Stimulated activated CD4-positive, alpha-beta T cell treated with anti-CD3 and anti-CD28 coated beads, Interleukin-1b, Interleukin-23, amount 100 ng/mL, for 1 hour (primary cell): ENCODE results near the gene PML.
A peak's percentile ranks its signal among the peaks of the same experiment; 100 is the strongest.

Experiments
- DNase-seq, 2 donors: peaks; one replicate each; pipeline ENCODE4 v3.0.0-alpha.2; 2020; ENCODE audit warnings: low read depth in 2 of 2

PML gene

DNA sequence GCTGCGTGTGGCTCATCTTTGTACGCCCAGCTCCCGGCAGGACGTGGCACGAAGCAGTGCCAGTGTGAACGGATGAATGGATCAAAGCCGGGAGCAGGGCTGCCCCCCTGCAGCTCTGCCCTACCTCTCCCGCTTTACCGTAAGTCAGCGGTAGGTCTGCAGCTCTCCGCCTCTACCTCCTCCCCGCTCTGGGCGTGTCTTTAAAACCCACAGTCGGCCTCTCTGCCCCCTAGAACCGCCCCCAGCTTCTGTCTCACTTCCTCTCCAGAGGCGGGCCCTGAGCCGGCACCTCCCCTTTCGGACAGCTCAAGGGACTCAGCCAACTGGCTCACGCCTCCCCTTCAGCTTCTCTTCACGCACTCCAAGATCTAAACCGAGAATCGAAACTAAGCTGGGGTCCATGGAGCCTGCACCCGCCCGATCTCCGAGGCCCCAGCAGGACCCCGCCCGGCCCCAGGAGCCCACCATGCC, at the start of gene PML:
Gene PML, plus strand, starts transcription at position 304 of the 471 bp plus-strand sequence. Its CDS starts 97 bp downstream, at position 401.
- DNase-seq: peak; percentile 77 to 83

DNA sequence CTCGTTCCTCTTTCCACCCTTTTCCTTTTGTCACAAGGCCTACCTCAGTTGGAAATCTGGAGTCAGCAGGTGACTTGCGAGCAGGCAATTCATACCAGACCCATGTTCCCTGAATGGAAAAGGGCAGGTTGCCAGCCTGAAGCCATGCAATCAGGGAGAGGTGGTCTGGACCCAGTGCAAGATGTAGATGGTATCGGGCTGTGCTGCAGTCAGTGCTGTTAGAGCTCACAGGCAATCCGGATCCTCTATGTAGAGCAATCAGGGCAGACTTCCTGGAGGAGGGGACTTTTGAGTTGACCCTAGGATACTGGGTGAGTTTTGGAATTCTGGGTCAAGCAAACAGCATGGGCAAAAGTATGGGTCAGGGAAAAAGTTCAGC, 49.4 kb upstream of the PML start:
- no peak for DNase-seq

GRCh38 chr15:73946046-73946721, 48.3 kb upstream of the PML start:
- no peak for DNase-seq

GRCh38 chr15:73946795-73947370, 47.6 kb upstream of the PML start:
- DNase-seq: no peak

GRCh38 chr15:73947651-73948050, 46.9 kb upstream of the PML start:
- no peak for DNase-seq

DNA sequence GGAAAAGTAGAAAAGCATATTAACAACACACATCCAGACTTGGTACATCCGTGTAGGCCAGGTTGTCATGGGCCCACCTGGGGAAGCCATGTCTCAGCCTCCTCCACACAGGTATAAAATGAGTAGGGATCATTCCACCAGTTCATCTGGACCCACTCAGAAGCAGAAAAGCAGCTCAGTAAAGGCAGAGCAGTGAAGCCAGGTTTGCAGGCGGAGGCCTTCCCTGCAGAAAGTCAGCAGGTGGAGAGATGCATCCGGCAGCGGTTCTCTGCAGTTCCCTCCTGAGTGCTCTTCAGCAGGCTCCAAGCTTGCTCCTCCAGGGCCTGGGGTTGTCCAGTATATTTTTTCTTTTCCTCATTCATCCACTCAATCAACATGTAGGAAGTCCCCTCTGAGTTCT, 46.1 kb upstream of the PML start:
- DNase-seq: no peak

DNA sequence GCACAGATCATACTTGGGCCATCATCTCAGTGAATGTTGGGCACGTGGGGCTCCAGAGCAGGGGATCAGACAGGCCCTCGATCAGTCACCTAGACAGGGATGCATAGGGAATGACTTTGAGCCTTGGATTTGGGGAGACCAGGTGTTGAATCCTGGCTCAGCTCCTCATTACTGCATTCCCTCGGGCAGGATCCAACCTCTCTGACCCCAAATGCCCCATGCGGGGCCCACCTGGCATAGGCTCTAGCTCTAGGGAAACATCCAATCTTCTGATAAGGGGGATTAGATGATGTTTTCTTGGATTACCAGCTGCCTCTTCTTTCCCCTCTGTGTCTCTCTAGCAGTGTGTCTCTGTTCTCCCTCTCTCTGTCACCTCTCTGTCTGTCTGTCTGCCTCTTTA, 45.5 kb upstream of the PML start:
- DNase-seq: no peak

DNA sequence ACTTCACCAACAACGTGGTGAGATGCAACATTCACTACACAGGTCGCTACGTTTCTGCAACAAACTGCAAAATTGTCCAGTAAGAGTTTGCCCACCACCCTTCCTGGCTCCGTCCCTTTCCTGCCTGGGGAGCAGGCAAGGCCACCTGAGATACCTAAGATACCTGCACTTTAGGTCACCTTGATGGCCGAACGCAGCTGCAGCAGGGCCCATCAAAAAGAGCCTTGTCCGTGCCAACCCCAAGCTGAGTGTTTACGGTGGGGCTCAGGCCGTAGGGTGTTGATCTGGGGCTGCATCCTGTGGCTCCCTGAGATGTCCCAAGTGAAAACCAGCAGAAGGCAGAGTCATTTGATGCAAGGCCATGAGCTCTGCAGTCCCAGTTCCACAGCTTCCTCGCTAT, 45.0 kb upstream of the PML start:
- DNase-seq: no peak

- DNase-seq: no peak
Measured at GRCh38 chr15:73950479-73950830, 44.1 kb upstream of the PML start.

GRCh38 chr15:73950831-73951561, 43.5 kb upstream of the PML start:
- DNase-seq: peak; percentile 48 to 49

- no peak for DNase-seq
Measured at GRCh38 chr15:73951601-73952000, 42.9 kb upstream of the PML start.

- DNase-seq: no peak
Measured at GRCh38 chr15:73952171-73952912, 42.2 kb upstream of the PML start.

DNA sequence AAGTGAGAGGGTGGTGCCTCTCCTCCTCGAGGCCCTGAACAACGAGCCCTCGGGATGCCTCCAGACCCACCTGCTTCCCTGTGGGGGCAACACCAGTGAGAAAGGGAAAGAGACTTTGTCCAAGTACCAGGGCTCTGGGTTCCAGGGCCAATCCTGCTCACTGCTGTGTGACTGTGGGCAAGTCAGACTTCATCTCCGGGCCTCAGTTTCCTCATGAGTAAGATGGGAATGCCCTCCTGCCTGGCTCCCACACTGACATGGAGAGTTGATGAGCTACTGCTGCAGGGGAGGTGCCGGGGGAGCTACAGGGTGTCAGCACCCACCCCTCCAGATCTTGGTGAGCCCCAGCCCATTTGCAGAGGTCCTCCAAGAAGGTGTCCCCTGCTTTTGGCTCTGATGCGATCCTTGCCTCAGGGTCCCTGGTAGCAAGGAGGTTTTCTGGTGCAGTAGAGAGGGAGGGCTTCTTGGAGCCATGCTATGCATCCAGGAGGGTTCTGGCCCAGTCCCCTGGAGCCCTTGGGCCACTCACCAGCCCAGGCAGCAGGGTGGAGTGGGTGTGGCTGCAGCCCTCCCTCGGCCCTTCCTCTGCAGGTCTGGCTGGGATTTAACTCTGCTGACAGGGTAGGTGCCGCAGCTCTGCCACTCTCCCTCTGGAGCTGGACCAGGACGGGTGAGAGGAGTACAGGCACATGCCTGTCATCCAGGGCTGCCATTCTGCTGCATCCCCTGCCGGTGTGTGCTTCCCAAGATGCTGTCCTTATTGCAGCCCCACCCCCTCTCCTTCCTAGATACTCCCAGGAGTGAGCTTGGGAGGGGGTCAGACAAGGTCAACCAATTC, 41.4 kb upstream of the PML start:
- no peak for DNase-seq

- no peak for DNase-seq
Measured at GRCh38 chr15:73954188-73955145, 40.0 kb upstream of the PML start.

DNA sequence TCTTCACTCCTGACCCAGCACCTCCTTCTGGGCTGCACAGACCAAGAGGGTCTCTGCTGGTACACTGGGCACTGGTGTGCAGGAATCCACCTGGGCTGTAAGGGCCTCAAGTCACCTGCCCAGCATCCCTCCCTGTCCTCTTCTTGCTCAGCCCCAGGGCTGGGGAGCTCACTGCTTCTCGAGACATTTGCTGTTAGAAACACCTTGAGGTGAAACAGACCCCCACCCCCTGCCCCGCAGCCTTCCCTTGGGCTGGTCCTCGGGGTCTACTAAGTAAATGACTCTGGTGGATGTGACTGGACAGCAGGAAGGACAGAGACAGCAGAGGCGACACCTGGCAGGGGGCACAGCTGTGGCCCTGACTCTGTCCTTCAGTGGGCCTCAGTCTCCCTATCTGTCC, 39.2 kb upstream of the PML start:
- no peak for DNase-seq

- no peak for DNase-seq
Measured at GRCh38 chr15:73955861-73956742, 38.4 kb upstream of the PML start.

- no peak for DNase-seq
Measured at GRCh38 chr15:73956743-73957135, 37.8 kb upstream of the PML start.

DNA sequence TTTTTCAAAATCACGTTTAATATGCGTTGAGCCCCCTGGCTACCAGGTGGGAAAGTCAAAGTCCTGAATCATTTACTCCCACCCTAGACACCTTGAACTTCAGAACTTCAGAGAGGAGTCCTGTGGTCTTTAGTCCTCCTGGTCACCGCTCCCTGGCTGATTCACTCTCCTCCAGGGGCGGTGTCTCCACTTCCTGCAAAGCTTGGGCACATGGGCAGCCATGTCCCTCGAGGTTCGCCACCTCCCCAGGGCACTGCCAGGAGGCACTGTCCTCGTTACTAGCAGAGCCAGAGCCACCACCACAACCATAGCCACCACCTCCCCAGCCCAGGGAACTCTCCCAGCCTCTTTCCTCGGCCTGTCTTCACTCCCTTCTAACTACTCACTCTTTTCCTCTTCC, 37.2 kb upstream of the PML start:
- DNase-seq: no peak

DNA sequence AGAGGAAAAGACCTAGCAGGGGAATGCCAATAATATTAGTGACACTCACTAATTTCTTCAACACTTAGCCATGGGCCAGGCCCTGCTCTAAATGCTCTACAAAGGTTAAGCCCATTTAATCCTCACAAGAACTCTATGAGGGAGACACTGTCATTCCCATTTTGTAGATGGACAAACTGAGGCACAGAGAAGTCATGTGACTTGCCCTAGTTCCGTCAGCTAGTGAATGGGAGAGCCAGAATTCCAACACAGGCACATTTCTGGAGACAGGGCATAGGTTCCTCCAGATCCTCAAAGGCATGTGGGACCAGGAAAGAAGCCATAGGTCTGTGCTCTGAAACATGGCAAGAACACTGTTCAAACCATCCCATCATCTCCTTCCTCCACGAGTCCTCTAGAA, 36.7 kb upstream of the PML start:
- no peak for DNase-seq
